VCaP (cell line): ENCODE results near the gene UBASH3B.
"Not testable (repeated sequence)": the region's sequence is repeated elsewhere in the genome, so short reads cannot be mapped to it uniquely, and the experiment has no call there.

Experiments
- H3K27ac ChIP-seq: fragments of 450-650 bp; 2 replicates; pipeline ENCODE4 v1.5.1; 2017
- CTCF ChIP-seq: fragments of 450-650 bp; conservative IDR thresholded peaks from 2 replicates; pipeline ENCODE4 v1.5.1; 2017; ENCODE audit warnings: mild to moderate bottlenecking, moderate library complexity

The UBASH3B gene

GRCh38 chr11:122728561-122728960 is 73.0 kb downstream of the UBASH3B start:
- H3K27ac ChIP-seq, result no peak overlapping the region
- TF ChIP-seq CTCF, result no peak

GRCh38 chr11:122729139-122729538 is 73.6 kb downstream of the UBASH3B start:
- TF ChIP-seq CTCF, result no peak
- no peak overlapping the region for H3K27ac ChIP-seq

GRCh38 chr11:122730694-122731093 is 75.2 kb downstream of the UBASH3B start:
- H3K27ac ChIP-seq, result not testable (repeated sequence)

GRCh38 chr11:122731500-122731913 is 76.0 kb downstream of the UBASH3B start:
- no peak for TF ChIP-seq CTCF
- peak overlapping the region; percentile 83 for H3K27ac ChIP-seq

GRCh38 chr11:122732342-122733315 is 77.1 kb downstream of the UBASH3B start:
- peak overlapping the region; percentile 83 for H3K27ac ChIP-seq
- no peak for TF ChIP-seq CTCF

- TF ChIP-seq CTCF, result no peak
- peak overlapping the region; percentile 83 for H3K27ac ChIP-seq
These were observed 77.8 kb downstream of the UBASH3B start for GRCh38 chr11:122733318-122733717.

GRCh38 chr11:122734848-122735496 is 79.5 kb downstream of the UBASH3B start:
- H3K27ac ChIP-seq, result no peak overlapping the region; the same call in 1 of the 2 replicates
- TF ChIP-seq CTCF, result no peak
